SU-DHL-6 (cell line): Measurements from ENCODE around the gene MTHFSD.

Source experiments
- H2AFZ ChIP-seq: fragments of 200-600 bp; sonication (generic); 2 replicates; pipeline ENCODE4 v1.6.1; 2014; ENCODE audit warnings: low read depth, mild to moderate bottlenecking, moderate library complexity, mixed read lengths, antibody characterized with exemption, low read length; ENCODE audit not compliant: severe bottlenecking
- H3F3A ChIP-seq: fragments of 200-600 bp; shearing (Covaris generic); 2 replicates; pipeline ENCODE4 v1.6.0; 2016; ENCODE audit warnings: antibody characterized with exemption, mild to moderate bottlenecking; ENCODE audit not compliant: insufficient read depth
- H3K27ac ChIP-seq: fragments of 200-600 bp; sonication (generic); 2 replicates; pipeline ENCODE4 v1.5.1; 2016; ENCODE audit warnings: low read depth, mild to moderate bottlenecking, low read length, moderate library complexity, mixed read lengths
- H3K27me3 ChIP-seq: fragments of 200-600 bp; sonication (generic), shearing (Covaris generic); 2 replicates; pipeline ENCODE4 v1.6.0; 2014; ENCODE audit warnings: mild to moderate bottlenecking, low read length
- H3K36me3 ChIP-seq: fragments of 200-600 bp; sonication (generic); 2 replicates; pipeline ENCODE4 v1.6.1; 2014; ENCODE audit warnings: mild to moderate bottlenecking, low read length, mixed read lengths
- H3K4me2 ChIP-seq: fragments of 300-600, 200-600 bp; shearing (Covaris generic), sonication (generic); 2 replicates; pipeline ENCODE4 v1.6.0; 2014; ENCODE audit warnings: low read length, low read depth, mild to moderate bottlenecking; ENCODE audit not compliant: poor library complexity, severe bottlenecking
- H3K4me3 ChIP-seq: fragments of 200-600 bp; sonication (generic); 2 replicates; pipeline ENCODE4 v1.5.1; 2014; ENCODE audit warnings: antibody characterized with exemption, low read length, mild to moderate bottlenecking, mixed read lengths; ENCODE audit not compliant: insufficient read depth, poor library complexity, severe bottlenecking
- H3K79me2 ChIP-seq: fragments of 200-600 bp; sonication (generic); 2 replicates; pipeline ENCODE4 v1.6.1; 2014; ENCODE audit warnings: mild to moderate bottlenecking, low read length, moderate library complexity; ENCODE audit not compliant: insufficient read depth
- H3K9ac ChIP-seq: fragments of 200-600 bp; sonication (generic); 2 replicates; pipeline ENCODE4 v1.7.0; 2014; ENCODE audit warnings: mild to moderate bottlenecking, low read length
- H3K9me2 ChIP-seq: fragments of 200-600 bp; sonication (generic); replicated peaks from 2 replicates; pipeline ENCODE4 v1.6.1; 2014; ENCODE audit warnings: low read length; ENCODE audit not compliant: insufficient read depth
- H3K9me3 ChIP-seq: fragments of 200-600 bp; sonication (generic); 2 replicates; pipeline ENCODE4 v1.6.1; 2014; ENCODE audit warnings: low read length, mixed read lengths; ENCODE audit not compliant: insufficient read depth
- H4K20me1 ChIP-seq: fragments of 200-600 bp; sonication (generic); 2 replicates; pipeline ENCODE4 v1.6.1; 2014; ENCODE audit warnings: low read depth, mild to moderate bottlenecking, antibody characterized with exemption, low read length, moderate library complexity, mixed read lengths
- EZH2phosphoT487 ChIP-seq: fragments of 200-600 bp; sonication (generic), shearing (Covaris generic); conservative IDR thresholded peaks from 2 replicates; pipeline ENCODE4 v1.6.1; 2018; ENCODE audit warnings: mild to moderate bottlenecking, antibody characterized with exemption, low read length, moderate library complexity, mixed read lengths
- TF ChIP-seq, protein P1 (sequence below): fragments of 200-600 bp; sonication (generic); IDR thresholded peaks from one replicate; pipeline ENCODE4 v1.5.1; 2017; ENCODE audit warnings: antibody characterized with exemption, mild to moderate bottlenecking, low read length, moderate library complexity; ENCODE audit not compliant: insufficient read depth, poor library complexity, severe bottlenecking

MTHFSD gene

DNA sequence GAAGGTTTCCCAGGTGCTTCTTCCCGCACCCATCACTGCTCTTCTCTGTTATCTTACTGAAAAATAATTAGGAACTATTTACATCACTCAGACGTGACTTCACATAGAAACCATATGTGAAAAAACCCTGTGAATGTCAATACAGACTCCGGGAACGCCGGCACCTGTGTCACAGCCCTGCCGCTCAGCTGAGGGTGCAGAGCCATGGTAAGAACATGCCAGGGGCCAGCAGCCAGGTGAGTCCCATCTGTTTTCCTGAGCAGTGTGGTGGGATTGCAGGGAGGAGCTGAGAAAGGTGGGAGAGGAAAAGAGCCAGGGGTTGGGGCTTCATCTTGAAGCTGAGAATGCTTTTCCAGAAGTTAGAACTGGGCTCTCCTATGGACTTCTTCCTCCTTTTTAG is 31.0 kb downstream of the MTHFSD start:
- H3K79me2 ChIP-seq: no peaks in the 10 kb centered on the region
- no peaks in the 10 kb centered on the region for H3K9me2 ChIP-seq
- no peak overlapping the region for H3K4me2 ChIP-seq
- TF ChIP-seq EZH2phosphoT487: no peak
- TF ChIP-seq, protein P1, sequence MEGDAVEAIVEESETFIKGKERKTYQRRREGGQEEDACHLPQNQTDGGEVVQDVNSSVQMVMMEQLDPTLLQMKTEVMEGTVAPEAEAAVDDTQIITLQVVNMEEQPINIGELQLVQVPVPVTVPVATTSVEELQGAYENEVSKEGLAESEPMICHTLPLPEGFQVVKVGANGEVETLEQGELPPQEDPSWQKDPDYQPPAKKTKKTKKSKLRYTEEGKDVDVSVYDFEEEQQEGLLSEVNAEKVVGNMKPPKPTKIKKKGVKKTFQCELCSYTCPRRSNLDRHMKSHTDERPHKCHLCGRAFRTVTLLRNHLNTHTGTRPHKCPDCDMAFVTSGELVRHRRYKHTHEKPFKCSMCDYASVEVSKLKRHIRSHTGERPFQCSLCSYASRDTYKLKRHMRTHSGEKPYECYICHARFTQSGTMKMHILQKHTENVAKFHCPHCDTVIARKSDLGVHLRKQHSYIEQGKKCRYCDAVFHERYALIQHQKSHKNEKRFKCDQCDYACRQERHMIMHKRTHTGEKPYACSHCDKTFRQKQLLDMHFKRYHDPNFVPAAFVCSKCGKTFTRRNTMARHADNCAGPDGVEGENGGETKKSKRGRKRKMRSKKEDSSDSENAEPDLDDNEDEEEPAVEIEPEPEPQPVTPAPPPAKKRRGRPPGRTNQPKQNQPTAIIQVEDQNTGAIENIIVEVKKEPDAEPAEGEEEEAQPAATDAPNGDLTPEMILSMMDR: no peak
- no peaks in the 10 kb centered on the region for H4K20me1 ChIP-seq
- no peaks in the 10 kb centered on the region for H3K9me3 ChIP-seq
- no peak overlapping the region for H3K4me3 ChIP-seq
- H3K36me3 ChIP-seq: no peaks in the 10 kb centered on the region
- no peak overlapping the region for H3K9ac ChIP-seq
- no peaks in the 10 kb centered on the region for H3F3A ChIP-seq
- H3K27me3 ChIP-seq: no peaks in the 10 kb centered on the region
- no peak overlapping the region for H2AFZ ChIP-seq
- H3K27ac ChIP-seq: no peak overlapping the region

DNA sequence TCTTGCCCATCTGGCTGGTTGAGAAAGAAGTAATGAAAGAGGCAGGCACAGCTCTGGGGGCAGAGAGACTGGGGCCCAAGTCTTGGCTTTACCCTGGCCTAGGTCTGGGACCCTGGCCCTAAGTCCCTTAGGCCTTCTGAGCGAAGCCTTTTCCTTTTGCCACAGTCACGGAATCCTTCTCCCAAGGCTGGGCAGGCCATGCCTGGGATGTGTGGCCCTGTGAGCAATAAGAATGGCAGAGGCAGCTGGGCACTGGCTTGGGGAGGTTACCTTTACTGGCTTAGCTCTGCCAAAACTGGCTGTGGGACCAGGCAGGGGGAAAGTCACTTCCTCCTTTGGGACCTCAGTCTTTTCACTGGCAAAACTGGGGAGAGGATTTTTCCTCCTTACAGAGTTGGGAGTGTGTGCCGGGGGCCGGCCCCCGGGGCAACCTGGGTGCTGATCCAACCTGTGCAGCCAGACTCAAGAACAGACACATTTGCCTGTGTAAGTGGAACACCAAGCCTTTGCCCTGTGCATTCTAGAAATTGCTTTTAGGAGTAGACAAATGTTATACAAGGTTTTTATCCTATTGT is 31.8 kb downstream of the MTHFSD start:
- Histone ChIP-seq H3K79me2 (no peaks in the 10 kb centered on the region), H3K27ac (no peak overlapping the region), H3K9ac (no peak overlapping the region), H3K27me3 (no peaks in the 10 kb centered on the region), H3K9me2 (no peaks in the 10 kb centered on the region), H2AFZ (no peak overlapping the region), H3K36me3 (no peaks in the 10 kb centered on the region), H4K20me1 (no peaks in the 10 kb centered on the region), H3F3A (no peaks in the 10 kb centered on the region), H3K4me3 (no peak overlapping the region), H3K9me3 (no peaks in the 10 kb centered on the region), H3K4me2 (no peak overlapping the region)
- TF ChIP-seq, protein P1: no peak
- no peak for TF ChIP-seq EZH2phosphoT487

DNA sequence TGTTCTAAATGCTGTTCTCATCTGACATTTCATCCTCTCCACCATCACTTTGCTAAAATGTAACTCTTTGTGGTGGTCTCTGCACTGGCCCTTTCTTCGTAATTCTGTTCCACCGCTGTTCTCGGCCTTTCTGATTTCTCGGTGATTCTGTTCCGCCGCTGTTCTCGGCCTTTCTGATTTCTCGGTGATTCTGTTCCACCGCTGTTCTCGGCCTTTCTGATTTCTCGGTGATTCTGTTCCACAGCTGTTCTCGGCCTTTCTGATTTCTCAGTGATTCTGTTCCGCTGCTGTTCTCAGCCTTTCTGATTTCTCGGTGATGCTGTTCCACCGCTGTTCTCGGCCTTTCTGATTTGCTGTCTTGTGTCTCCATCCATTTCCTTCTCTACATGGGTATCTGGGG is 32.4 kb downstream of the MTHFSD start:
- no peak overlapping the region for H2AFZ ChIP-seq
- no peaks in the 10 kb centered on the region for H3K79me2 ChIP-seq
- H3K4me2 ChIP-seq: no peak overlapping the region
- H3K9ac ChIP-seq: no peak overlapping the region
- H3K4me3 ChIP-seq: no peak overlapping the region
- no peaks in the 10 kb centered on the region for H3K27me3 ChIP-seq
- no peaks in the 10 kb centered on the region for H3F3A ChIP-seq
- H3K27ac ChIP-seq: no peak overlapping the region
- no peaks in the 10 kb centered on the region for H3K36me3 ChIP-seq
- no peak for TF ChIP-seq EZH2phosphoT487
- TF ChIP-seq, protein P1: no peak
- no peaks in the 10 kb centered on the region for H4K20me1 ChIP-seq
- H3K9me2 ChIP-seq: no peaks in the 10 kb centered on the region
- H3K9me3 ChIP-seq: no peaks in the 10 kb centered on the region
